C4-2B (cell line): ENCODE results near the gene CDCA7L.

Source experiments
- CTCF ChIP-seq: fragments of 450-650 bp; conservative IDR thresholded peaks from 2 replicates; pipeline ENCODE4 v1.5.1; 2017; ENCODE audit warnings: mild to moderate bottlenecking
- ZFX ChIP-seq: fragments of 450-650 bp; IDR thresholded peaks from 2 replicates; pipeline ENCODE4 v1.6.1; 2017

GRCh38 chr7:21902240-21902639 is 43.5 kb downstream of the CDCA7L start:
- no peak for TF ChIP-seq CTCF
- TF ChIP-seq ZFX: no peak
